Peyer's patch (tissue), 4 donors: ENCODE data around the gene C4orf50. TPM values are rescaled to one million over a fixed set of nuclear protein-coding genes. Genes with fewer than 3 reads are reported as not detected.

ENCODE experiments used
- DNase-seq, 3 donors: peaks; one replicate each; pipeline ENCODE4 v3.0.0-alpha.2; 2017 to 2019
- H3K27ac ChIP-seq, 4 donors: fragments of 200-600 bp; sonication (generic); one replicate each; pipeline ENCODE4 v1.5.1; 2016 to 2019
- H3K27me3 ChIP-seq, 2 donors: fragments of 200-600 bp; sonication (generic); one replicate each; pipeline ENCODE4 v1.5.1; 2019
- H3K36me3 ChIP-seq, 3 donors: fragments of 200-600 bp; sonication (generic); one replicate each; pipeline ENCODE4 v1.5.1; 2016 to 2019
- H3K4me1 ChIP-seq, 4 donors: fragments of 200-600 bp; sonication (generic); one replicate each; pipeline ENCODE4 v1.5.1; 2016 to 2019
- H3K4me3 ChIP-seq, 4 donors: fragments of 200-600 bp; sonication (generic); 1 replicate in 3 of 4; 2 replicates in 1 of 4; pipeline ENCODE4 v1.5.1; 2016 to 2019; ENCODE audit warnings: mild to moderate bottlenecking in 1 of 4
- H3K9me3 ChIP-seq, 4 donors: fragments of 200-600 bp; sonication (generic); one replicate each; pipeline ENCODE4 v1.5.1; 2016 to 2019; ENCODE audit warnings: mild to moderate bottlenecking in 1 of 4
- POLR2A ChIP-seq, 2 donors: fragments of 450-650 bp; IDR thresholded peaks; one replicate each; pipeline ENCODE4 v1.5.1; 2017; ENCODE audit warnings: antibody characterized with exemption in 2 of 2, mild to moderate bottlenecking in 2 of 2, moderate library complexity in 2 of 2
- total RNA-seq, 4 donors: library from RNA; depleted of rRNA; stranded (reverse); fragments of >200 nt; gene quantifications; one replicate each; pipeline ENCODE4 v1.1.0, GENCODE V29; 2016
- TF ChIP-seq, protein P1 (sequence below), 6 experiments: fragments of 450-650 bp in 4 of 6; fragments of 200-600 bp in 2 of 6; sonication (generic) in 1 of 6; IDR thresholded peaks; one replicate each; pipeline ENCODE4 v1.5.1; 2017 to 2019; ENCODE audit warnings: antibody characterized with exemption in 6 of 6, mild to moderate bottlenecking in 3 of 6, moderate library complexity in 1 of 6

C4orf50 gene
- total RNA-seq, 4 donors from 2014 or later = 0.19 to 0.83 (median 0.40) TPM; not detected in 1

DNA sequence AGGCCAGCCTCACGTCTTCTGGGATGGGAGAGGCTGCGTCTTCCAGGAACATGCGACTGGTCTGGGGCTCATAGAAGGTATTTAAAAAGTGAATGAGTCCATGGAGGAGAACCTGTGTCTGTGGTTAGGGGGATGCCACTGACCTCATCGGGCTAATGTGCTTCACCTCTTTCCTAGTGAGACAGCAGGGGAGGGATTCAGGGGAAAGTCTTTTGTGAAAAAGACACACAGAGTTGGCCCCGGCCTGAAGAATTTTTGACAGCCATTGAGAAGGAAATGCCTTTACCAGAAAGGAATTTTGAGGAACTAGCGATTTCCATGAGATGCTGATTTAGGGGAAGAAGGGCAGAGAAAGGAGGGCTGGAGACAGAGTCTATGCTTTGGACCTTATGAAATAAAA, 11.0 kb upstream of the C4orf50 start:
- H3K9me3 ChIP-seq = no peaks in the 10 kb centered on the region
- no peak for DNase-seq
- H3K4me3 ChIP-seq = no peak overlapping the region
- H3K36me3 ChIP-seq = no peaks in the 10 kb centered on the region
- H3K4me1 ChIP-seq = no peaks in the 10 kb centered on the region
- H3K27me3 ChIP-seq = no peaks in the 10 kb centered on the region
- TF ChIP-seq, protein P1, sequence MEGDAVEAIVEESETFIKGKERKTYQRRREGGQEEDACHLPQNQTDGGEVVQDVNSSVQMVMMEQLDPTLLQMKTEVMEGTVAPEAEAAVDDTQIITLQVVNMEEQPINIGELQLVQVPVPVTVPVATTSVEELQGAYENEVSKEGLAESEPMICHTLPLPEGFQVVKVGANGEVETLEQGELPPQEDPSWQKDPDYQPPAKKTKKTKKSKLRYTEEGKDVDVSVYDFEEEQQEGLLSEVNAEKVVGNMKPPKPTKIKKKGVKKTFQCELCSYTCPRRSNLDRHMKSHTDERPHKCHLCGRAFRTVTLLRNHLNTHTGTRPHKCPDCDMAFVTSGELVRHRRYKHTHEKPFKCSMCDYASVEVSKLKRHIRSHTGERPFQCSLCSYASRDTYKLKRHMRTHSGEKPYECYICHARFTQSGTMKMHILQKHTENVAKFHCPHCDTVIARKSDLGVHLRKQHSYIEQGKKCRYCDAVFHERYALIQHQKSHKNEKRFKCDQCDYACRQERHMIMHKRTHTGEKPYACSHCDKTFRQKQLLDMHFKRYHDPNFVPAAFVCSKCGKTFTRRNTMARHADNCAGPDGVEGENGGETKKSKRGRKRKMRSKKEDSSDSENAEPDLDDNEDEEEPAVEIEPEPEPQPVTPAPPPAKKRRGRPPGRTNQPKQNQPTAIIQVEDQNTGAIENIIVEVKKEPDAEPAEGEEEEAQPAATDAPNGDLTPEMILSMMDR (IDR thresholded peaks at IDR 0.05) = no peak
- no peak for TF ChIP-seq POLR2A (IDR thresholded peaks at IDR 0.05)
- no peak overlapping the region for H3K27ac ChIP-seq

DNA sequence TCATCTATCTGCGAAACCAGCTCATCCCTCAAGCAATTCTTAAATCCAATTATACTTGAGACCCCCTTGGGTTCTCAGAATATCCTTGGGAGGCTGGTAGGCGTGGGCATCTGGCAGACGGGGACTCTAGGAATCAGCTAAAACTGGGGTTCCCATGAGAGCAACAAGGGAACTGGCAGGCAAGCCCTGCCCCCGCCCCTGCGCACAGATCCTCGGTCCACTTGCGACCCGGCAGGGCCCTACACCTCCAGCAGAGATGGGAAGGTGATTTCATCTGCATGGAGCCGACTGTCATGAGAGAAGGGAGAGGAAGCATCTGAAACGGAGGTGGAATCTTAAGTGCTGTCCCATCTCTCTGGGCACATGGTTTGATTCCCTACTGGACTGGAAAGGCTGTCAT, 9.9 kb upstream of the C4orf50 start:
- no peak overlapping the region for H3K27ac ChIP-seq
- H3K36me3 ChIP-seq = no peaks in the 10 kb centered on the region
- no peaks in the 10 kb centered on the region for H3K9me3 ChIP-seq
- no peaks in the 10 kb centered on the region for H3K4me1 ChIP-seq
- H3K4me3 ChIP-seq = no peak overlapping the region
- no peaks in the 10 kb centered on the region for H3K27me3 ChIP-seq
- no peak for DNase-seq
- TF ChIP-seq, protein P1 (IDR thresholded peaks at IDR 0.05) = no peak
- no peak for TF ChIP-seq POLR2A (IDR thresholded peaks at IDR 0.05)

DNA sequence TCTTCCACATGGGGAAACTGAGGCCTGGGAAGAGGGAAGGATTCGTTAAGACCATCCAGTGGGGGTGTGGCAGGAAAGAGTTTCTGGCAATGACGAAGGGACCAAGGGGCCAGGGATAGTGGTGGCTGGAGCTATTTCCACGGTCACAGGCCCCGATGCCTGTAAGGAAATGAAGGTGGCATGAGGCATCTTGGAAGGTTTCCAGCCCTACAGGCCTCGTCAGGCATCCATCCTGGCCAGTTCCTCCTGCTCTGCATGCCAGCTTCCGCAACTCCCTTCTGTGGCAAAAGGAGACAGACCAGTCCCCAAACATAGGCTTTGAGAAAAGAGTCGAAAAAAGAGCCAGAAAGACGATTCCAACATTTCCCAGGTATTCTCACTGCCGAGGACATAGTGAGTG, 9.2 kb upstream of the C4orf50 start:
- DNase-seq = no peak
- Histone ChIP-seq H3K27ac (no peak overlapping the region), H3K9me3 (no peaks in the 10 kb centered on the region), H3K4me3 (no peak overlapping the region), H3K4me1 (no peaks in the 10 kb centered on the region), H3K27me3 (no peaks in the 10 kb centered on the region), H3K36me3 (no peaks in the 10 kb centered on the region)
- TF ChIP-seq POLR2A (IDR thresholded peaks at IDR 0.05) = no peak
- TF ChIP-seq, protein P1 (IDR thresholded peaks at IDR 0.05) = no peak

DNA sequence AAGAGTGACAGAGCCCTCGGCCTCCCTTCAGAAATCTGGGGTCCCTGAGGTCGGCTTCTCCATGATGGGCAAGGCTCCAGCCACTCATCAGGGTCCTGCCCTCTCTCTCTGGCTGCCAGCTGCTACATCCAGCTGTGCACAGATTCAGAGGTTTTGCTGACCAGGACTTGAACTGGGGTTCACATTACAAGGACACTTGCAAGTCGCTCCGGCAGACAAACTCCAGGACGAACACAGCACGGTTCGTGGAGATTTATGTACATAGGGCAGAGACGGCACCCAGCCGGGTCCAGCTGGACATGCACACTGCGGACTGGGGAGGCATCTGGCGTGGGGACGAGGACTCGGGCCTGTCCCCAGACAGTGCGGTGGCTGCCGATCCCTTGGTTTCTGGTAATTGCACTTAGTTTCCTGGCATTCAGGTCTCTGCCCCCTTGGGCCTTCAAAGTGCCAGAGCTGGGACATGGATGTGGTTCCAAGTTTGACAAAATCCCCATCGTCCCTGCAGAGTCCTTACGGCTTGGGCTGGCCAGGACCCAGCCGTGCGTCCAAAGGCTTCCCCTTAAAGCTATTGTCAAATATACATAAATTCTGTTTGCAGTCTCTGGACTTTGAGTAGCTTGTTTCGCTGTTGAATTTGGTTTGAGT, 6.2 kb upstream of the C4orf50 start:
- Histone ChIP-seq H3K4me1 (no peaks in the 10 kb centered on the region), H3K27me3 (no peaks in the 10 kb centered on the region), H3K4me3 (no peak overlapping the region), H3K9me3 (no peaks in the 10 kb centered on the region), H3K27ac (no peak overlapping the region), H3K36me3 (no peaks in the 10 kb centered on the region)
- DNase-seq = no peak
- TF ChIP-seq, protein P1 (IDR thresholded peaks at IDR 0.05) = no peak
- TF ChIP-seq POLR2A (IDR thresholded peaks at IDR 0.05) = no peak

- no peaks in the 10 kb centered on the region for H3K27me3 ChIP-seq
Observed at GRCh38 chr4:6023731-6024130, 5.5 kb upstream of the C4orf50 start.

More at GRCh38 chr4:6023731-6024130, 5.5 kb upstream of the C4orf50 start:
- no peak overlapping the region for H3K27ac ChIP-seq
- H3K4me1 ChIP-seq = no peaks in the 10 kb centered on the region
- TF ChIP-seq, protein P1 (IDR thresholded peaks at IDR 0.05) = no peak
- TF ChIP-seq POLR2A (IDR thresholded peaks at IDR 0.05) = no peak
- no peaks in the 10 kb centered on the region for H3K36me3 ChIP-seq
- DNase-seq = no peak
- no peaks in the 10 kb centered on the region for H3K9me3 ChIP-seq
- H3K4me3 ChIP-seq = no peak overlapping the region
